Activated T-helper 1 cell treated with Interleukin-2 at 50 U/mL for 16 hours (primary cell): ENCODE results near the gene PCBD2.
"Not testable (repeated sequence)": the region's sequence is repeated elsewhere in the genome, so short reads cannot be mapped to it uniquely, and the experiment has no call there.

Experiments used
- DNase-seq: peaks from one replicate; pipeline ENCODE4 v3.0.0-alpha.2; 2020; ENCODE audit warnings: low read depth

PCBD2 gene

DNA sequence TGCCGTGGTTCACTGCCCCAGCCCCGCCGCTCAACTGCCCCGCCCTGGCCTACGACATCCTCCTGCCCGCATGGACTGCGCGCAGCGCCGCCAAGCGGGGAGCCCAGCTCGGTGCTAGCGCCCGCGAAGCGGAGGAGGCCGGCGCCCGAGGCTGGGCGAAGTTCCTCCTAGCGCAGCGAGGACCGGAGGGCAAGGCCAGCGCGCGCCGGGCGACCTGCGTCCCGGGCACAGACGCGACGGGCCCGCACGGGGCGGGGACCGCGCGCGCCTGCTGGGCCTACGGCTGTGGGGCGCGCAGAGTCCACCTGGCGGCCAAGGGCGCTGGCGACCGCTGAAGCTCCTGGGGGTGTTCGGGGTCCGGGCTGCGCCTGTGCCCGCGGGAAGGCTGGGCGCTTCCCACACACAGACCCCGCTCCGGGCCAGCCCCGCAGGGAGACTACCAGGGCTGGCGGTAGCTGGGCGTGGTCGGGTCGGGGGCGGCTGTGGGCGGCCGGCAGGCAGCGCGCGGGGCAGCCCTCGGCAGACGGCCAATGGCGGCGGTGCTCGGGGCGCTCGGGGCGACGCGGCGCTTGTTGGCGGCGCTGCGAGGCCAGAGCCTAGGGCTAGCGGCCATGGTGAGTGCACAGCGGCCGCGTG lies at the start of gene PCBD2:
PCBD2 (plus strand) TSS at position 522 of the 636 bp plus-strand sequence; CDS start at position 531, 9 bp downstream.
- DNase-seq: peak; percentile 87

DNA sequence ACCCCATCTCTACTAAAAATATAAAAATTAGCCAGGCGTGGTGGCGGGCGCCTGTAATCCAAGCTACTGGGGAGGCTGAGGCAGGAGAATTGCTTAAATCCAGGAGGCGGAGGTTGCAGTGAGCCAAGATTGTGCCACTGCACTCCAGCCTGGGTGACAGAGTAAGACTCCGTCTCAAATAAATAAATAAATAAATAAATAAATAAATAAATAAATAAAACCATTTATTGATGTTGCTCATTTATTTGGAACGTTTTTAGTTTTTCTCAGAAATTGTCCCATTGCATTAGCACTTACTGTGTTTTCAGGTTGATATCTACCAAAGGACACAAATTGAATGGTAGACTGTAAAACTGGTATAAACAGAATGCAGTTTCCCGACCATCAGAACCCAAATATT lies 48.5 kb upstream of the PCBD2 start:
- DNase-seq: not testable (repeated sequence)

DNA sequence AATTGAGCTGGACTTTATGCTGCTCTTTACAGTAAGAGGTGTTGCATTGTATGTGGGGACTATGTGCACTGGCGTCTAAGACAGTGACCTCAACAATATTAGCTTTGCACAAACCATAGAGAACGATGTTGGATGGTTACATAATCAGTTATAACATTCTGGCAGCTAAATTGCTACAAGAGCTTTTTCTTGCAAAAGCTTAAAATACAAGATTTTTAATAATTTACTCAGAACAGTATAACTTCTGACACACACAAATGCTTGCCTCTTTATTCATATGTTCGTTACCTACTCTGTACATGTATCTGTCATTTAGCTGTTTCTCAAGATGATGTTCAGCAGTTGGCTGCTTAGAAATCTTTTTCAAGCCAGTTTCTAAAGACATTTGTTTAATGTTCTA lies 47.5 kb upstream of the PCBD2 start:
- no peak for DNase-seq

DNA sequence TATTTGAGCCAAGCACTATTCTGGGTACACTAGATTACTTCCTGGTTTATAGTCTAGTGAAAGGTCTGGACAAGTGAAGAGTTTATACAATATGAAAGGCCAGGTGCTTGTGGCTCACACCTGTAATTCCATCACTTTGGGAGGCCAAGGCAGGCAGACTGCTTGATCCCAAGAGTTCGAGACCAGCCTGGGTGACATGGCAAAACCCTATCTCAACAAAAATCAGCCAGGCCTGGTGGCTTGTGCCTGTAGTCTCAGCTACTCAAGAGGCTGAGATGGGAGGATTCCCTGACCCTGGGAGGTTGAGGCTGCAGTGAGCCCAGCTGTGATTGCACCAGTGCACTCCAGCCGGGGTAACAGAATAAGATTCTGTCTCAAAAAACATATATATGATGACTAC lies 40.2 kb upstream of the PCBD2 start:
- no peak for DNase-seq

DNA sequence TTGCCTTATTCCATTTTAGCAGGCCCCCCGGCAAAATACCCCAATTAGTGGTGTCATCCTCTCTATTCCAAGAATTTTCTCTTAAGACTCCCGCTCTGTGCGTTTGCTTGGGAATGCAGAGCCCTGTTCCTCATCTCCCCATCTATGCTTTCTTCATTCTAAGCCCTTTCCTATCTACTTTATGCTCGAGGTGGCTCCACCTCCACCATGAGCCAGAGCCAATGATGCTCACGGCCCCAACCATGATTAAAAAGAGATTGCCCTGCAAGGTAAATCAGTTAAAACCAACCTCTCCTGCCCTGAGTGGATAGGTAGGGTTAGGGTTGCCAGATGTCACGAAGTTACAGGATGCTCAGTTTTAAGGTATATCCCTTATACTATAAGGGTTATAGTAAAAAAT lies 31.4 kb upstream of the PCBD2 start:
- DNase-seq: no peak

DNA sequence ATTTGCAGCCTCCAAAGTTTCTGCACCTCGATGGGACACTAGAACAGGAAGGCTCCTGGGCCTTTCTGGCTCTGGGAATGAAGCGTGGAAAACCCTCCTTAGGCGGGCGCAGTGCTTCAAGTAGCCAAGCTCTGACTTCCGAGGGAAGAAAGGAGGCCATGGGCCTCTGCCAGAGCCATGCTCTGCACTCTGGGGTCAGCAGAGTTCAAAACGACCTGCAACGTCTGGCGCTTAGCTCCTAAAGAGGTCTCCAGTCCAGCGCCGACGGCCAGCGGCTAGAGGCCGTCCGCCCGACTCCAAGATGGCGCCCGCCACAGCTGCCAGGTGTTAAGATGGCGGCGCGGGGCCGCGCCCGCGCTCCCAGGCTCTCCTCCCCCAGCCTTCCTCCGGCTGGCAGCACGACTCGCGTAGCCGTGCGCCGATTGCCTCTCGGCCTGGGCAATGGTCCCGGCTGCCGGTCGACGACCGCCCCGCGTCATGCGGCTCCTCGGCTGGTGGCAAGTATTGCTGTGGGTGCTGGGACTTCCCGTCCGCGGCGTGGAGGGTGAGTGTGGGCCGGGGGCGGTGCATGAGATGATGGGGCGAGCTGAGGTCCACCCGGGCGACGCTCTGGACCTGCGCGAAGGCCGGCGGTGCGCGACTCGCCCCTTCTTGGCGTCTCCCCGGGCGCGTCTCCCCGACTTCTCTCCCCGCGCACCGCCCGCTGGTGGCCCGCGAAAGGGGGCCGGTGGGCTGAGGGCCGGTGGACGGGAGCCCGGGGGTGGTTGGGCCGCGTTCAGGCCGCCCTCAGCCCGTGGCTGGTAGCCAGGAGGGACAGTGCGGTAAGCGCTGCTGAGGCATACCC lies 30.7 kb upstream of the PCBD2 start, which contains the start of gene TXNDC15:
TXNDC15 (plus strand) TSS at position 385 of the 844 bp plus-strand sequence; CDS start at position 442, 57 bp downstream.
- DNase-seq: peak; percentile 73

DNA sequence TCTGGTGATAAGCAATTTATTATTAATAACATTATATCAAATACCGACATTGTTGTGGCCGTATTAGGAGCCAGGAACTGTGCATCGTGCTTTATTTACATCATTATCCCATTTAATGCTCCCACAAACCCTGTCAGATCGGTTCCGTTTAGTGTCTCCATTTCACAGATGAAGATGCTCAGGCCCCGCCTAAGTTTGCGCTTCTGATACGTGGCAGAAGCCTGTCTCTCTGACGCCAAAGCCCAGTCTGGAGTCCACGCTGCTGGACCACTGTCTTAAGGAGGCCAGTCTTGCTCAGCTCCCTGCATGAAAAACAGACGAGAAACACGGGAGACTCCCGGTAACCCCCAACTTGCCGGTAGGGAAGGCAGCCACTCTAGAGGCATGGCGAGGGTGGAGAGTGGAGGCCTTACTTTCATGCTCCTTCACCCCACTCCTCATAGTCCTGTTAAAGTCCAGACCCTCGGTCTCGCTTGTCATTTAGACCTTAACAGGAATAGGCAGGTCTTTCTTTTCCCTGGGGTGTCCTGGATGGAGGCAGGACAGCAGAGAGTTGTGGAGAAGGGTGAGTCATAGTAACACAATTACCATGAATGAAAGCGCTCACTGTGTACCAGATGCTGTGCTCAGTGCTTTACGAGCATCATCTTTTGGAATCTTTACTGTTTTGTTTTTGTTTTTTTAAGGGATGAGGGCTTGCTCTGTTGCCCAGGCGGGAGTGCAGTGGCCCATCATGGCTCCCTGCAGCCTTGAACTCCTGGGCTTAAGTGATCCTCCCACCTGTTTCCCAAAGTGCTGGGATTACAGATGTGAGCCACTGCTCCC lies 29.9 kb upstream of the PCBD2 start:
- no peak for DNase-seq

DNA sequence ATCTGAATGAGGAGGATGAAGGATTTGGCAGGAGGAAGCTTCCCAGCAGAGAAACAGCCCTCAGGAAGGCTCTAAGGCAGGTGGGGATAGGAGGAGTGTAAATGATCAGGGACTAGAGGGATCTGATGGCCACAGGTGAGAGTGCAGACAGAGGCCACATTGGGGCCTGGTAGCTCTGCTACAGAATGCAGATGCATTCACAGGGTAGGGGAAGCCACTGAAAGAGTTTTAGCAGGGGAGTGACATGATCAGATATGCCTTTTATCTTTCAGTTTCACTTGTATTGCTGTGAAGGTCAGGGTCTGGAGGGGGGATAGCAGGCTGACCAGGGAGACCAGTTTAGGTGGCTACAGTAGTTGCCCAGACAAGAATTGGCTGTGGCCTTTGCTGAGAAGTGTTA lies 27.8 kb upstream of the PCBD2 start:
- DNase-seq: no peak

DNA sequence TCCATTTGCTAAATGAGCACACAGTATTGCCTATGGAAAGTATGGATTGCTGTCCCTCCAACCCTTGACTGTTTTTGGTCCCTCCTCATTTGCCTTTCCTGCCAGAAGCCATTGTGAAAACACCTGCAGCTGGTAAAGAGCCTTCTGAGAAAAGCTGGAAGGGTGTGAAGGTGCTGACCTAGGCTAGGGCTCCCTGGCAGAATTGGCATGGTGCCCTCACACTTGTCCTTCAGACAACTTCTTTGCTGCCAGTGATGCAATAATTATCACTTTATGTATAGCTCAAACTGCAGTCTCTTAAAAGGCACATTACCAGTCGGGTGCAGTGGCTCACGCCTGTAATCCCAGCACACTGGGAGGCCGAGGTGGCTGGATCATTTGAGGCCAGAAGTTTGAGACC lies 26.5 kb upstream of the PCBD2 start:
- no peak for DNase-seq

DNA sequence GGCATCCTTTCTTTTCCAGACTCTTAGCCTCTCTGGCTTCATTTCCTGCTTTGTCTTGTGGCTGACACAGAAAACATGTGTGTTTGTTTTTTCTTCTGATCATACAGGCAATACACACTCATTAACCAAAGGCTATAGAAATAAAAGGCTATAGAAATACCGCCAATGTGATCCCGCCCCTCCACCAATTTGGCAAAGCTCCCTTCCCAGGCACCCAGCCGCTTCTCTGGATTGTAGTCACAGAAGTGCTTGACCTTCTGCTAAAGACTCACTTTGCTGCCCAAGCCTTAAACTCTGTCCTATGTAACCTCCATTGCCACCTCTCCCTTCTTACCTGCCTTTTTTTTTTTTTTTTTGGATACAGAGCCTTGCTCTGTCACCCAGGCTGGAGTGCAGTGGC lies 25.5 kb upstream of the PCBD2 start:
- DNase-seq: no peak

DNA sequence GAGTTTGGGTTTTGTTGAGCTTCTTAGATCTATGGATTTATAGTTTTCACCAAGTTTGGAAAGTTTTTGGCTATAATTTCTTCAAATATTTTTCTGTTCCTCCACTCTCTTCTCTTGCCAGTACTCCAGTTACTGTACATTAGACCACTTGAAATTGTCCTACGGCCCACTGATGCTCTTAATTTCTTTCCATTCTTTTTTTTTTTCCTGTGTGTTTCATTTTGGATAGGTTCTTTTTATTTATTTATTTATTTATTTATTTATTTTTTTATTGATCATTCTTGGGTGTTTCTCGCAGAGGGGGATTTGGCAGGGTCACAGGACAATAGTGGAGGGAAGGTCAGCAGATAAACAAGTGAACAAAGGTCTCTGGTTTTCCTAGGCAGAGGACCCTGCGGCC lies 24.0 kb upstream of the PCBD2 start:
- DNase-seq: not testable (repeated sequence)

DNA sequence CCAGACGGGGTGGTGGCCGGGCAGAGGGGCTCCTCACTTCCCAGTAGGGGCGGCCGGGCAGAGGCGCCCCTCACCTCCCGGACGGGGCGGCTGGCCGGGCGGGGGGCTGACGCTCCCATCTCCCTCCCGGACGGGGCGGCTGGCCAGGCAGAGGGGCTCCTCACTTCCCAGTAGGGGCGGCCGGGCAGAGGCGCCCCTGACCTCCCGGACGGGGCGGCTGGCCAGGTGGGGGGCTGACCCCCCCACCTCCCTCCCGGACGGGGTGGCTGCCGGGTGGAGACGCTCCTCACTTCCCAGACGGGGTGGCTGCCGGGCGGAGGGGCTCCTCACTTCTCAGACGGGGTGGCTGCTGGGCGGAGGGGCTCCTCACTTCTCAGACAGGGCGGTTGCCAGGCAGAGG lies 23.2 kb upstream of the PCBD2 start:
- DNase-seq: not testable (repeated sequence)

DNA sequence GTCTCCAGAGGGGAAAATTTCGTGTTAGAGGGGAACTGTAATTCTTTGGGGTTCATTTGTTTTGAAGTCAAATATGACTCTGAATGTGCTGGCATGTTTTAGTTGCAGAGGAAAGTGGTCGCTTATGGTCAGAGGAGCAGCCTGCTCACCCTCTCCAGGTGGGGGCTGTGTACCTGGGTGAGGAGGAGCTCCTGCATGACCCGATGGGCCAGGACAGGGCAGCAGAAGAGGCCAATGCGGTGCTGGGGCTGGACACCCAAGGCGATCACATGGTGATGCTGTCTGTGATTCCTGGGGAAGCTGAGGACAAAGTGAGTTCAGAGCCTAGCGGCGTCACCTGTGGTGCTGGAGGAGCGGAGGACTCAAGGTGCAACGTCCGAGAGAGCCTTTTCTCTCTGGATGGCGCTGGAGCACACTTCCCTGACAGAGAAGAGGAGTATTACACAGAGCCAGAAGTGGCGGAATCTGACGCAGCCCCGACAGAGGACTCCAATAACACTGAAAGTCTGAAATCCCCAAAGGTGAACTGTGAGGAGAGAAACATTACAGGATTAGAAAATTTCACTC lies 17.3 kb upstream of the PCBD2 start:
- no peak for DNase-seq

DNA sequence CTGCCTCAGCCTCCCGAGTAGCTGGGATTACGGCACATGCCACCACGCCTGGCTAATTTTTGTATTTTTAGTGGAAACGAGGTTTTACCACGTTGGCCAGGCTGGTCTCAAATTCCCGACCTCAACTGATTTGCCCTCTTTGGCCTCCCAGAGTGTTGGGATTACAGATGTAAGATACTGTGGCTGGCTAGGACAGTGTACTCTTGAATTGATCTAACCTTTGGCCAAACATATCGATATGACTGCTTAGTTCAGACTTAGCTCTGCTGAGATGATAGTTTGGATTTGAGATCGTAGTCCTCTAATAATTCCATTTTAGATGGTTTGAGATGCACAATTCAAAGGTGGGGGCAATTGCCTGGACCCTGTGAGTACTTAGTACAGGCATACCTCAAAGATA lies 15.6 kb upstream of the PCBD2 start:
- no peak for DNase-seq

DNA sequence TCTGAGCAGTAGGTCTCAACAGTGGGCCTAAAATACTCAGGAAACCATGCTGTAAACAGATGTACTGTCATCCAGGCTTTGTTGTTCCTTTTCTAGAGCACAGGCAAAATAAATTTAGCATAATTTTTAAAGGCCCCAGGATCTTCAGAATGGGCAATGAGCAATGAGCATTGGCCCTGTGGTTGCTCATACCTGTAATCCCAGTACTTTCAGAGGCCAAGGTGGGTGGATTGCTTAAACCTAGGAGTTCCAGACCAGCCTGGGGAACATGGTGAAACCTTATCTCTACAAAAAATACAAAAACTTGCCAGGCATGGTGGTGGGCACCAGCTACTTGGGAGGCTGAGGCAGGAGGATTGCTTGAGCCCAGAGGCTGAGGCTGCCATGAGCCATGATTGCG lies 13.5 kb upstream of the PCBD2 start:
- no peak for DNase-seq

DNA sequence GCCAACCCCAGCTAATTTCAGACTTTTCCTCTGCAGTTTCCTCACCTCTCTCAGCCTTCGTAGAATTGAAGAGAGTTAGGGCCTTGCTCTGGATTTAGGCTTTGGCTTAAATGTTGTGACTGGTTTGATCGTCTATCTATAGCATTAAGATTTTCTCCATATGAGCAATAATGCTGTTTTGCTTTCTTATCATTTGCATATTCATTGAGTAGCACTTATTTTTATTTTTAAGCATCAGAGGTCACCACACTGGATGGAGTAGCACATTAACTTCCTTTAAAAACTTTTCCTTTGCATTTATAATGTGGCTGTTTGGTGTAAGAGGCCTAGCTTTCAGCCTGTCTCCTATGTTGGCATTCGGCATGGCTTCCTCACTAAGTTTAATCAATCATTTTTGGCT lies 12.6 kb upstream of the PCBD2 start:
- DNase-seq: no peak

DNA sequence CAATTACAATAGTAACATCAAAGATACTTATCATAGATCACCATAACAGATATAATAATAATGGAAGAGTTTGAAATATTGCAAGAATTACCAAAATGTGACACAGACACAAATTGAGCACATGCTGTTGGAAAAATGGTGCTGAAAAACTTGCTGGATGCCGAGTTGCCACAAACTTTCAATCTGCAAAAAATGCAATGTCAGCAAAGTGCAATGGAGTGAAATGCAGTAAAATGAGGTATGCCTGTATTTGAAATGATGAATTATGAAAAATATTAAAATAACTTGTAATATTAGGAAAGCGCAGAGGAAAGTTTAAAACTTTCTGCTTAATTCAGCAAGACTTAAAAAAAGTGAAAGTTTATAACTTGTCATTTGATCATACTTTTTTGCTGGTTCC lies 12.0 kb upstream of the PCBD2 start:
- DNase-seq: no peak

DNA sequence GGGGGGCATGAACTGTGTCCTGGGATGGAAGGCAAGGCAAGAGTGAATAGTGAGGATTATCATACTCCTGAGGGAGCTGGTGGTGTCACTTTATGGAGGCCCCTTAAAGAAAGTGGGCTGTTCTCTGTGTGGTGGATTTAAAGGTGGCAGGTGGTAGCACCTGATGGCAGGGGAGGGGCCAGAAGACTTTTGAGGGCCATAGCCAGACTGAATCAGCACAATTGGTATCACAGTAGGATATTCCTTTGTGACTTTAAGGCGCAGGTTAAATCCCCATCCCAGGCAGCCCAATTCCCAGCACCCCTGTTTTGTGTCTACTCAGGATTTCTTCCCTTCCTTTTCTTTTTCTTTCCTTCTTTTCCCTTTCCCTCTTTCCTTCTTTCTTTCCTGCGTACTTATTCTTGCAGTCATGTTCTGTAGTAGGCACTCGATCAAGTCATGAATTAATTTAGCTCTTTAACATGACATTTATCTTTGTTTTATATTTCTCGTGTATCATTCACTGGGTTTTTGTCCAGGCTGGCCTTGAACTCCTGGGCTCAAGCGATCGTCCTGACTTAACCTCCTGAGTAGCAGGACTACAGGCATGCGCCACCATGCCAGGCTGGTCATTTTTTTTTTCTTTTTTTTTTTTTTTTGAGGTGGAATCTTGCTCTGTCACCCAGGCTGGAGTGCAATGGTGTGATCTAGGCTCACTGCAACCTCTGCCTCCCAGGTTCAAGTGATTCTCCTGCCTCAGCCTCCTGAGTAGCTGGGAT lies 11.0 kb upstream of the PCBD2 start:
- no peak for DNase-seq

DNA sequence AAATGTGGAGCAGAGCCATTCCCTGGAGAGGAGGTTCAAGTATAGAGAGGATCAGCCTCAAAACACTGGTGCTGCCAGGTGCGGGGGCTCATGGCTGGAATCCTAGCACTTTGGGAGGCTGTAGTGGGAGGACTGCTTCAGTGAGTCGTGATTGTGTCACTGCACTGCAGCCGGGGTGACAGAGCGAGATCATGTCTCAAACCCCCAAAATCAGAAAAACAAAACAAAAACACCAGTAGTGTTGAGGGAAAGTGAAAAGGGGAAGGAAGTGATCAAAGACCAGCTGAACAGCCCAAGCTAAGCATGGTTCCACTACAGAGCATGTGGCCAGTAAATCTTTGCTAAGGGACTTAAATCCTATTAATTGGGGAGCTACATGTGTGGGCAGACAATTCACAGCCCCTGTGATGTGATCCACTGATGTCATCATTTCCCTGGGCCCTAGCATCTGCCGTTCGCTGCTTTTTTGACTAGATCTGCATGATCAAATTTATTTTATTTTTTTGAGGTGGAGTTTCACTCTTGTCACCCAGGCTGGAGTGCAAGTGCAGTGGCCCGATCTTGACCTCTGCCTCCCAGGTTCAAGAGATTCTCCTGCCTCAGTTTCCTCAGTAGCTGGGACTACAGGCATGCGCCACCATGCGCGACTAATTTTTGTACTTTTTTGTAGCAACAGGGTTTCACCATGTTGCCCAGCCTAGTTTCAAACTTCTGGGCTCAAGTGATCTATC lies 2.7 kb upstream of the PCBD2 start:
- DNase-seq: no peak

DNA sequence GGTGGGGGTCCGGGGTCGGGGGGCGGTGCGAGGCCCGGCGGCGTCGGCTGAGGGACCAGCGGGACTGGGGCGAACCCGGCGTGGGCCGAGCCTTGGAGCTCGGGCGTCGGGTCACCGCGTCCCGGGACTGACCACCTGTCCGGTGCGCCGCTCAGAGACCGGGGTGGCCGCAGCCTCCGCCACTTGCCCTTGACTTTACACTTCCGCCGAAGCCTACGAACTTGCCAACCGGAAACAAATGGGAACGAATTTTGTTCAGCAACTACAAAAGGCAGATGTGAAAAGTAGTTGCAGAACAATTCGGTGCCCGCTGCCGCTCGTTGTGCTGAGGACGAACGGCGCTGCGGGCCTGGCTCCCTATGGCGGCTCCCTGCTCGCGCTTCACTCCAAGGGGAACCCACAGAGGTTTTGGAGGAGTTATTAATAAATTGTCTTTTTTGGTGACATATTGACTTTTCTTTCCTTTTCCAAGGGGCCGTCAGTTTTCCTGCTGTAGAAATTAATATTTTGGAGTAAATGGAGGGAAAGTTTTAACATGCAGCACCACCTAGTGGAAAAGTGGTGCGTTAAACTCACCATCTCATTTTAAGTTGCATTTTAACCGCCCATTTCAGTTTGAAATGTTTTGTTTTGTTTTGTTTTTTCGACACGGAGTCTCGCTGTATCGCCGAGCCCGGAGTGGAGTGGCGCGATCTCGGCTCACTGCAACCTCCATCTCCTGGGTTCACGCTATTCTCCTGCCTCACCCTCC lies 490 bp downstream of the PCBD2 start:
- DNase-seq: peak; percentile 26
